ENCODE data around the gene RNF152. TPM values are rescaled to one million over a fixed set of nuclear protein-coding genes. Genes with fewer than 3 reads are reported as not detected.

The RNF152 gene
- total and polyA plus RNA-seq, 2 experiments from 2014 or later: 1.1 to 9.4 TPM

GRCh38 chr18:61876899-61877298, 15.9 kb downstream of the RNF152 start:
- Histone ChIP-seq H3K4me3 (no peak overlapping the region), H3K9me3 (ENCODE audit: low read depth) (no peaks in the 10 kb centered on the region), H3K27me3 (no peaks in the 10 kb centered on the region), H3K27ac (no peak overlapping the region), H3K36me3 (no peaks in the 10 kb centered on the region), H3K4me1 (ENCODE audit: low read depth) (no peaks in the 10 kb centered on the region)
- TF ChIP-seq CTCF (IDR thresholded peaks at IDR 0.05; ENCODE audit: low read depth, low read length): no peak
- no peak for DNase-seq (ENCODE audit: low read depth in 1 of 2, low spot score in 1 of 2)

- Histone ChIP-seq H3K4me3 (no peak overlapping the region), H3K27me3 (no peaks in the 10 kb centered on the region), H3K9me3 (ENCODE audit: low read depth) (no peaks in the 10 kb centered on the region), H3K36me3 (no peaks in the 10 kb centered on the region), H3K4me1 (ENCODE audit: low read depth) (no peaks in the 10 kb centered on the region), H3K27ac (no peak overlapping the region)
- TF ChIP-seq CTCF (IDR thresholded peaks at IDR 0.05; ENCODE audit: low read depth, low read length): no peak
- peak in 1 of 2 donors; percentile 19 for DNase-seq (ENCODE audit: low read depth in 1 of 2, low spot score in 1 of 2)
Measured at GRCh38 chr18:61870151-61870550, 22.7 kb downstream of the RNF152 start.

GRCh38 chr18:61869636-61870035, 23.2 kb downstream of the RNF152 start:
- Histone ChIP-seq H3K27me3 (no peaks in the 10 kb centered on the region), H3K4me3 (no peak overlapping the region), H3K27ac (no peak overlapping the region), H3K36me3 (no peaks in the 10 kb centered on the region), H3K9me3 (ENCODE audit: low read depth) (no peaks in the 10 kb centered on the region), H3K4me1 (ENCODE audit: low read depth) (no peaks in the 10 kb centered on the region)
- no peak for DNase-seq (ENCODE audit: low read depth in 1 of 2, low spot score in 1 of 2)
- no peak for TF ChIP-seq CTCF (IDR thresholded peaks at IDR 0.05; ENCODE audit: low read depth, low read length)

- no peak overlapping the region for H3K27ac ChIP-seq
- H3K27me3 ChIP-seq: no peaks in the 10 kb centered on the region
- no peaks in the 10 kb centered on the region for H3K36me3 ChIP-seq
- TF ChIP-seq CTCF (IDR thresholded peaks at IDR 0.05; ENCODE audit: low read depth, low read length): no peak
- no peaks in the 10 kb centered on the region for H3K4me1 ChIP-seq (ENCODE audit: low read depth)
- peak in 1 of 2 donors; percentile 26 for DNase-seq (ENCODE audit: low read depth in 1 of 2, low spot score in 1 of 2)
- no peaks in the 10 kb centered on the region for H3K9me3 ChIP-seq (ENCODE audit: low read depth)
- no peak overlapping the region for H3K4me3 ChIP-seq
Measured at GRCh38 chr18:61865466-61866175, 27.2 kb downstream of the RNF152 start.

- DNase-seq (ENCODE audit: low read depth in 1 of 2, low spot score in 1 of 2): no peak
- no peaks in the 10 kb centered on the region for H3K36me3 ChIP-seq
- no peak overlapping the region for H3K4me3 ChIP-seq
Measured at GRCh38 chr18:61861372-61861771, 31.4 kb downstream of the RNF152 start.

More at GRCh38 chr18:61861372-61861771, 31.4 kb downstream of the RNF152 start:
- Histone ChIP-seq H3K27ac (no peak overlapping the region), H3K9me3 (ENCODE audit: low read depth) (no peaks in the 10 kb centered on the region), H3K4me1 (ENCODE audit: low read depth) (peaks cover 8% of the 10 kb centered on the region), H3K27me3 (no peaks in the 10 kb centered on the region)
- no peak for TF ChIP-seq CTCF (IDR thresholded peaks at IDR 0.05; ENCODE audit: low read depth, low read length)
